ENCODE results near the gene SLC6A6.

The SLC6A6 gene

DNA sequence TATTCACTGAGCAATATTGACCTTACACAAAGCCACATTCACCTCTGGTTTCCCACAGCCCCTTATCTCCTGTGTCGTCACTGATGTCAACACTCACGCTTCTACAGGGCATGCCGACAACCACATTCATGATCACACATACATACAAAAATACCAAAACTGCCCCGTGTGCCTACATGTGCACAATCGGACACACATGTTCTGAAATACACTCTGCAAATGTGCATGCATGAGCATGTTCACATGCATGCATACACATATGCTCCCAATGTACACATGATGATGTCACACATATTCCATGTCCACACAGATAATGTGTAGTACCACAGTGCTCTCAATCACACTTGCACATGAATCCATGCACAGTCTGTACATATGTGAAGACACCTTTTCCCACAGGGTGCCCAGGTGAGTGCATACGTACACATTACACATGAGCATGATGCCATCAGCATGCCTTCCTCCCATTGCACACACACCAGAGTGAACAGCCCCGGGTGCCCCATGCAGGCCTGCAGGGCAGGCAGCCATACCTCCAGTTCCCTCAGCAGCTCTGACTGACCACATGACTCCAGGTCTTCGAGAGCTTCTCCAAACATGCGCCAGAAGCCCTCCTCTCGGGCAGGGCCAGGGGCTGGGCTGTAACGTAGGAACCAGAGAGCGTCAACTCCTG is 100.8 kb downstream of the SLC6A6 start:
- no peak overlapping the region for H3K4me3 ChIP-seq (replicated peaks; ENCODE audit: low read depth, low read length)
- DNase-seq (ENCODE audit: extremely low read depth, low read depth) = no peak
- TF ChIP-seq, protein P1, sequence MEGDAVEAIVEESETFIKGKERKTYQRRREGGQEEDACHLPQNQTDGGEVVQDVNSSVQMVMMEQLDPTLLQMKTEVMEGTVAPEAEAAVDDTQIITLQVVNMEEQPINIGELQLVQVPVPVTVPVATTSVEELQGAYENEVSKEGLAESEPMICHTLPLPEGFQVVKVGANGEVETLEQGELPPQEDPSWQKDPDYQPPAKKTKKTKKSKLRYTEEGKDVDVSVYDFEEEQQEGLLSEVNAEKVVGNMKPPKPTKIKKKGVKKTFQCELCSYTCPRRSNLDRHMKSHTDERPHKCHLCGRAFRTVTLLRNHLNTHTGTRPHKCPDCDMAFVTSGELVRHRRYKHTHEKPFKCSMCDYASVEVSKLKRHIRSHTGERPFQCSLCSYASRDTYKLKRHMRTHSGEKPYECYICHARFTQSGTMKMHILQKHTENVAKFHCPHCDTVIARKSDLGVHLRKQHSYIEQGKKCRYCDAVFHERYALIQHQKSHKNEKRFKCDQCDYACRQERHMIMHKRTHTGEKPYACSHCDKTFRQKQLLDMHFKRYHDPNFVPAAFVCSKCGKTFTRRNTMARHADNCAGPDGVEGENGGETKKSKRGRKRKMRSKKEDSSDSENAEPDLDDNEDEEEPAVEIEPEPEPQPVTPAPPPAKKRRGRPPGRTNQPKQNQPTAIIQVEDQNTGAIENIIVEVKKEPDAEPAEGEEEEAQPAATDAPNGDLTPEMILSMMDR (IDR thresholded peaks at IDR 0.05; ENCODE audit: low read depth, low read length, missing control alignments) = no peak

DNA sequence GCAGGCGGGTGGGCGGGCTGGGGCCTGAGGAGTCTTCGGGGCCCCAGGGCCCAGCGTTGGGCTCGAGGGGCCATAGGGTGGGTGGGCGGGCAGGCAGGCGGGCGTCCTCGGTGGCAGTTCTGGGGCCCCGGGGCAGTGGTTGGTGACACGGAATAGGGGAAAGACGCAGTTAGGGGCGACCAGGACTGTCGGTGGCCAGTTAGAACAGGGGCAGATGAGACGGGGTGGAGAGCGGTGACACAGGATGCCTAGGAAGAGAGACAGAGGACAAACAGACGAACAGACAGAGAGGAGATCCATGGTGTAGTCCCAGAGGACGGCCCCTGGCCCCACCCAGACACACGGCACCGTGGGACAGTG is 101.3 kb downstream of the SLC6A6 start:
- TF ChIP-seq, protein P1 (IDR thresholded peaks at IDR 0.05; ENCODE audit: low read depth, low read length, missing control alignments) = no peak
- no peak overlapping the region for H3K4me3 ChIP-seq (replicated peaks; ENCODE audit: low read depth, low read length)
- no peak for DNase-seq (ENCODE audit: extremely low read depth, low read depth)

GRCh38 chr3:14505001-14505802 is 102.8 kb downstream of the SLC6A6 start:
- DNase-seq (ENCODE audit: extremely low read depth, low read depth) = no peak
- H3K4me3 ChIP-seq (replicated peaks; ENCODE audit: low read depth, low read length) = no peak overlapping the region
- TF ChIP-seq, protein P1 (IDR thresholded peaks at IDR 0.05; ENCODE audit: low read depth, low read length, missing control alignments) = no peak

GRCh38 chr3:14505803-14506500 is 103.5 kb downstream of the SLC6A6 start:
- no peak overlapping the region for H3K4me3 ChIP-seq (replicated peaks; ENCODE audit: low read depth, low read length)
- DNase-seq (ENCODE audit: extremely low read depth, low read depth) = no peak
- TF ChIP-seq, protein P1 (IDR thresholded peaks at IDR 0.05; ENCODE audit: low read depth, low read length, missing control alignments) = no peak

DNA sequence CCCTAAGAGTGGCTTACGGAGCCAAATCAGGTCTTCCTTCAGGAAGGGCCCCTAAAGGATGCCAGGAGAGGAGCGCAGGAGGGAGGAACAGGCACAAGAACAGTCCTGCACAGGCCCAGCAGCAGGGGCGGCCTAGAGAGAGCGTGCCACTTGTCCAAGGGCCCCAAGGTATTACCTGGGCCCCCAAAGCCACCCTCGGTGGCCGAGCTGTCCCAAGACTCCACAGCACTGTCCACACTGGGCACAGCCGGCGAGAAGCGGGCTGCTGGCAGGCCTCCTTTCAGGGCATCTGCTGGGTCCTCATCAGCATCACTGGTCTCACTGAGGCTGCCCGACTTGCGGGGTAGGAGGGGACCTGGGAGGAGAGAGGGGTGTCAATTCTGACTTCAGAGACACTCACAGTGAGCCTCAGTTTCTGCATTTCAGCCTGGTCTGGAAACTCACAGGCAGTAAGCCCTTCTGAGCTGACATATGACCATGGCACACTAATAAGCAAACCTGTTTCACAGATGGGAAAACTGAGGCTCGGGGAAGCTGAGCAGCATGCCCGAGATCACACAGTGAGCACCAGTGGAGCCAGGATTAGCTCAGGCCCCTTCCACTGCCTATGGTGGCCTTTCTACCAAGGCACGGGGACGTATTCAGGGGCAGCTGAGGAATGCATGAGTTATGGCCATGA is 104.4 kb downstream of the SLC6A6 start:
- TF ChIP-seq, protein P1 (IDR thresholded peaks at IDR 0.05; ENCODE audit: low read depth, low read length, missing control alignments) = no peak
- no peak overlapping the region for H3K4me3 ChIP-seq (replicated peaks; ENCODE audit: low read depth, low read length)
- DNase-seq (ENCODE audit: extremely low read depth, low read depth) = no peak

DNA sequence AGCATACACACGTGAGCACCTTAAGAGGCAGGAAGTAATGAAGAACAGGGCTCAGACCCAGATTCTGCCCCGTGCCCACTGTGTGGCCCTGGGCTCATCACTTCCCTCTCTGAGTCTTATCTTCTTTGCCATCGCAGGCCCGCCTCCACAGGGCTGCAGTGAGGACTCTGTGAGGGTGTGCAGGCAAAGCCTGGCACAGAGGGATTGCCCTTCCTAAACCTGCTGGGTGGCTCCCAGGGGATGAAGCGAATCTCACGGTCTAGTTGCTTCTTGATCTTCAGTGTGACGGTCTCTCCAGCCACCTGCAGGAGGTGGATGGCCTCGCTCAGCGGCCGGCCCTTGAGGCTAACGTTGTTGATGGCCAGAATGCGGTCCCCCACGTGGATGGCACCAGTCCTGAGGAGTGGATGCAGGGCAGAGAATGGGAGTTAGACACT is 104.9 kb downstream of the SLC6A6 start:
- TF ChIP-seq, protein P1 (IDR thresholded peaks at IDR 0.05; ENCODE audit: low read depth, low read length, missing control alignments) = no peak
- DNase-seq (ENCODE audit: extremely low read depth, low read depth) = no peak
- H3K4me3 ChIP-seq (replicated peaks; ENCODE audit: low read depth, low read length) = no peak overlapping the region
